ENCODE measurements around the gene SYNE1.

SYNE1 gene

GRCh38 chr6:152123076-152123475, 514.1 kb downstream of the SYNE1 start:
- no peak for DNase-seq

GRCh38 chr6:152122434-152122833, 514.7 kb downstream of the SYNE1 start:
- no peak for DNase-seq

DNA sequence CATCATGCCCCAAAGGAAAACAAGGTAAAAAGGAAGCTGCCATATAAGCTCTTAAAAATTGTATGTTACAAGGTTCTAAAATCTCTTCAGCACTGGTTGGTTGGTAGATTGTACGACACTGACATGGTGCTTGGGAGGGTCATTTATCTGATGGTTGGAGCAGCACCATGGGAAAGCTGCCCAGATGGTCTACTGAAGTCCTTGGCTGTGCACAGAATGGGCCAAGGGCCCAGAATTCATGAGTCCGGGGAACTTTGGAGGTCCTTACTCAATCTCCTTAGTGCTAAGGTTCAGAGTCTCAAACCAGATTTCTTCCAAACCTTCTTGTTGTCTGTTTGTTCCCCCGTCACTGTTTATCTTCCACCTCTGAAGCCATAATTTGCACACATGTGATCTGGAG, 515.3 kb downstream of the SYNE1 start:
- DNase-seq: no peak

- DNase-seq: no peak
Measured at GRCh38 chr6:152119831-152120230, 517.3 kb downstream of the SYNE1 start.

GRCh38 chr6:152118678-152119077, 518.5 kb downstream of the SYNE1 start:
- no peak for DNase-seq

DNA sequence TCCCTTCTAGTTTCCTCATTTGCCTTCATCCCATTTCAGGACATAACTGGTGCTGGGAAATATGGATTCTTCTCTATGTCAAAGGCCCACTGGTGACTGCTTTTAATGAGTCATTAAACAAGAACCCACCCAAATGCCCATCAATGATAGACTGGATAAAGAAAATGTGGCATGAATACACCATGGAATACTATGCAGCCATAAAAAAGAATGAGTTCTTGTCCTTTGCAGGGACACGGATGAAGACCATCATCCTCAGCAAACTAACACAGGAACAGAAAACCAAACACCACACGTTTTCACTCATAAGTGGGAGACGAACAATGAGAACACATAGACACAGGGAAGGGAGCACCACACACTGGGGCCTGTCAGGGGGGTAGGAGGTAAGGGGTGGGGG, 518.9 kb downstream of the SYNE1 start:
- DNase-seq: no peak

DNA sequence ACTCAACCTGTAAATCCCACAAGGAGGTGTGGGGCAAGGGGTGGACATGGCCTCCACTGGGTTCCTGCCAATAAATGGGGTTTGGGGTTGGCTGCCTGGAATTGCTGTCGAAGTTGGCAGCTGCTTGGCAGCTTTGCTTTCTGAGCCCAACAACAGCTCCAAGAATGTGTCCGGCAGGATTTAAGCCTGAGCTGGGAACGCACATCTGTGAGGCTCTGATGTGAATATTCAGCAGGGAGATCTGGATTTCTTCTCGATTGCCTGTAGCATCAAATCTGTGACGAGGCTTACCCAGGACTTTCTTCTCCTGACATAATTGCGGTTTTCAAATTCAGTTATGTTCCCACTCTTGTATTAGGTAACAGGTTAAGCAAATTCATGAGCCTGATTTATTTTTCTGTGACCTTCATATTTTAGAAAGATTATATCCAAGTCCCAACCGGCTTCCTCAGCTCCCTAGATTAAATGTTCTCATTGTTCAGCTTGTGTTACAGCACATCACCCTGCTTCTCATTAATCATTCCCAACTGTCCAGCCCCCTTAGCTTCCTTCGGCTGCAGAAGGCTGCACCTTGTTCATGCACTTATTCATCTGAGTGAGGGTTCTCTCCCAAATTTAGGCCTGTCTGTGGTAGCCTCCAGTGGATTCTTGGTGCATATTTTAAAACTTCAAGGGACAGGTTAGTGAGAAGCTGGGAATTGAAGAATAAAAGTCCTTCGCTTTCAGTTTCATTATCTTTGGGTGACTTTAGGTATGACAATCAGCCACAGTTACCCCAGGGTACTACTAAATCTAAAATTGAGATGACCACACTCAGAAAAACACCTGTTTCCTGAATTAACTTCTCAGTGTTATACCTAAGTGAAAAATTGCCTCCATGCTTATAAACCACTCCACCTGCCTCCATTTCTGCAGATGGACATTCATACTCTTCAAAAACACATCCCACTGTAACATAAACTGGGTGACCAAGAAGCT, 519.7 kb downstream of the SYNE1 start:
- DNase-seq: no peak

DNA sequence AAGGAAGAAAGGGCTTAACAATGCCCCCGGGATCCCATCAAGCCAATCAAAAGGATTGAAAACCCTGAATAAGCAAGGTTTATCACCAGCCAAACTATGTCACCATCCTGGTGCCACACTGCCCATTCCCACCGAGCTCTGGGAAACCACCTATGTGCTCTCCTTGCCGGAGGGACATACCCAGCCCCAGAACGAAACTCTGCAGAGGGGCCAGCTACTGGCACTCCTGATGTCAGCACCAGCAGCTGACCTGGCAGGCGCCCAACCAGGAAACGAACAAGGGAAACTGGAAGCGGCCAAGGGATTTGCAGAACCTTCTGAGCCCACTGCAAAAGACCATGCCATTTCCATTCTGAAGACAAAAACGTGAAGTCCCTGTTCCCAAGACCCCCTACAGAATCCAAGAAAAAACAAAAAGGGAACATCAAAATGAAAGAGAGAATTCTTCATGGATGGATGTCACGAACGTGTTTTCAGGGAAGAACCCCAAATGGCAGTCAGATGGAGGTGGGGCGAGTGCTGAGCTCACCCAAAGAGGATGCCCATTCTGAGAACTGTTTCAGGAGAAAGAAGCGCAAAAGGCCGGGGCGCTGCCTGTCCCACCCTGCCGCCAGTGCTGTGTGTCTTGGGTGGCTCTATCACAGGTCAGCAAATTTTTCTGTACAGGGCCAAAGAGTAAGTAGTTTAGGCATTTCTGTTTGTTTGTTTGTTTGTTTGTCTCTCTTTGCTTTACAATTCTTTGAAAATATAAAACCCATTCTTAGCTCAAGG, 524.5 kb downstream of the SYNE1 start:
- DNase-seq: no peak

- no peak for DNase-seq
Measured at GRCh38 chr6:152110886-152111820, 526.0 kb downstream of the SYNE1 start.

DNA sequence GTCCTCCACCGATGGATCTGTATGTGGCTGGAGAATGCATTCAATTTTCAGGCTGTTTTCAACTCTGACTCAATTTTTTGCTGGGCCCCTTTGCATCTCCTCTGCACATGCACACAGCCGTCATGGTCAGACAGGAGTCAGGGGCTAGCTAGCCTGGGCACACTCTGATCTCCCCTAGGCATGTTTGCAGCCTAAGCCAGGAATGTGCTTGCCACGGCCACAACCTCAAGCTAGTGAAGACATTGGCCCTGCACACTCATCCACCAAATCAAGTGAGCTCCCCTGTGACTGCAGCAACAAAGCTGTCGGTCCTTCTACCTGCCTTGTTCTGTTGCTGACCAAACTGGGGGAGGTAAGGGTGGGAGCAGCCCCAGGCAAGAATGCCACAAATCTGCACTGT, 529.2 kb downstream of the SYNE1 start:
- no peak for DNase-seq

DNA sequence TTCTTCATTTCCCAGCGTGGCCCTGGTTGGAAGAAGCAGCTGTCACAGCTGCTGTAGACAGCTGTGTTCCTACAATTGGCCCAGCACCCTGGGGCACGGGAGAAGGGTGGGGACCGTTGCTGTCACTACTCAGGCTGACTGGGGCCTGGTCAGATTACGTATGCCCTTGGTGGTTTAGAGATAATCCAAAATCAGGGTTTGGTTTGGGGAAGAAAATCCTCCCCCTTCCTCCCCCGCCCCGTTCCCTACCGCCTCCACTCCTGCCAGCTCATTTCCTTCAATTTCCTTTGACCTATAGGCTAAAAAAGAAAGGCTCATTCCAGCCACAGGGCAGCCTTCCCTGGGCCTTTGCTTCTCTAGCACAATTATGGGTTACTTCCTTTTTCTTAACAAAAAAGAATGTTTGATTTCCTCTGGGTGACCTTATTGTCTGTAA, 537.0 kb downstream of the SYNE1 start:
- DNase-seq: no peak

- DNase-seq: no peak
Measured at GRCh38 chr6:152099446-152100182, 537.5 kb downstream of the SYNE1 start.

DNA sequence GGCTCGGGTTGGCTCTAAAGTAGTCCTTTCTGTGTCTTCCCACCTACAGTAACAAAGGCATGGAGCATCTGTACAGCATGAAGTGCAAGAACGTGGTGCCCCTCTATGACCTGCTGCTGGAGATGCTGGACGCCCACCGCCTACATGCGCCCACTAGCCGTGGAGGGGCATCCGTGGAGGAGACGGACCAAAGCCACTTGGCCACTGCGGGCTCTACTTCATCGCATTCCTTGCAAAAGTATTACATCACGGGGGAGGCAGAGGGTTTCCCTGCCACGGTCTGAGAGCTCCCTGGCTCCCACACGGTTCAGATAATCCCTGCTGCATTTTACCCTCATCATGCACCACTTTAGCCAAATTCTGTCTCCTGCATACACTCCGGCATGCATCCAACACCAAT, 538.5 kb downstream of the SYNE1 start:
- no peak for DNase-seq

GRCh38 chr6:152096863-152097496, 540.2 kb downstream of the SYNE1 start:
- DNase-seq: no peak

DNA sequence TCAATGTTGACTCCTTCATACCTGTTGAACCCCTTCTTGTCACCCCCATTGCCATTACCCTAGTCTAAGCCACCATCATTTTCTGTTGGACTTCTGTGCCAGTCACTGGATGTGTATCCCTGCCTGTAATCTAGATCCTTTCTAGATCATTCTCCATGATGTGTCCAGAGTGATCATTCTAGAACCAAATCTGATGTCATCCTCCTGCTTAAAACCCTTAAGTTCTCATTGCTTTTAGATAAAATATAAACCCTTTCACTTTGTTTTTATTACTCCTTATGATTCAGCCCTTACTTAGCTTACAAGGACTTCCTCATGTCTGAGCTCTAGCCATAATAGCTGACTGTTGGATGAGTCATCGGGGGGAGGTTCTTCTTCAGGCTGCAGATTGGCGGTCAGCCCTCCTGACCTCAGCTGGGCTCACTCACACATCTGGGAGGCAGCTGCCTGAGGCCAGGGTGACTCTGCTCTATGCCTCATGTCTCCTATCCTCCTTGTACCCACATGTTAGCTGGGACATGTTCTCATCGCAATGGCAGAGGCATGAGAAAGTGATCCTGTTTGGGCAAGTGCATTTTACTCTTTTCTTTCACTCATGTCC, 542.1 kb downstream of the SYNE1 start:
- DNase-seq: no peak

DNA sequence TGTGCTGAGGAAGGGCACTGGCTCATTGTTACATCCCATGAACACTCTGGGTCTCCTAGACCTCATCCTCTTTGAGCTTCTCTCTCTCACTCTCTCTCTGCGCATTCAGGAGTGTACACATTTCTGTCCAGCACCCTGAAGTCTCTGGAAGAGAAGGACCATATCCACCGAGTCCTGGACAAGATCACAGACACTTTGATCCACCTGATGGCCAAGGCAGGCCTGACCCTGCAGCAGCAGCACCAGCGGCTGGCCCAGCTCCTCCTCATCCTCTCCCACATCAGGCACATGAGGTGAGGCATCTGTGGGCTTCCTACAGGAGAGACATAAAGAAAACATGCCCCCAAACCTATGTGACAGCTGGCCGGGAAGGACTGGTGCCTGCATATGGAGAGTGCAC, 542.9 kb downstream of the SYNE1 start:
- DNase-seq: no peak

DNA sequence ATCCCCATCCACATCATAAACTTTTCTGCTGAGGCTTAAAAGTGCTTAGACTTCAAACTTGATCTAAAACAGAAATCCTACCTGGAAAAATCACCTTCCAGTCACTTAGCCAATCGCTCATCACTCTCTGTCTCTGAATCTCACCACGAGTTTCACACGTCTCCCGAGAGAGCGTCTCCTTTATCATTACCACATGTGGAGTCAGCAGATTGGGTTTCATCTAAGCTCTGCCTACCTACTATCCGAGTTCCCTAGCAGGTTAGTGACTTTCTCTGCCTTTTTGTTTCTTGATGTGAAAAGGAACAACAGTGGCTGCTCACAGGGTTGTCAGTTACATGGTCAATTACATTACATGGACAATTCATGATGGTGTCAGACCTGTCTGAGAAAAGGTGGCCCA, 543.5 kb downstream of the SYNE1 start:
- DNase-seq: no peak

GRCh38 chr6:152091851-152092341, 545.3 kb downstream of the SYNE1 start:
- DNase-seq: no peak

- DNase-seq: no peak
Measured at GRCh38 chr6:152091201-152091600, 546.0 kb downstream of the SYNE1 start.

DNA sequence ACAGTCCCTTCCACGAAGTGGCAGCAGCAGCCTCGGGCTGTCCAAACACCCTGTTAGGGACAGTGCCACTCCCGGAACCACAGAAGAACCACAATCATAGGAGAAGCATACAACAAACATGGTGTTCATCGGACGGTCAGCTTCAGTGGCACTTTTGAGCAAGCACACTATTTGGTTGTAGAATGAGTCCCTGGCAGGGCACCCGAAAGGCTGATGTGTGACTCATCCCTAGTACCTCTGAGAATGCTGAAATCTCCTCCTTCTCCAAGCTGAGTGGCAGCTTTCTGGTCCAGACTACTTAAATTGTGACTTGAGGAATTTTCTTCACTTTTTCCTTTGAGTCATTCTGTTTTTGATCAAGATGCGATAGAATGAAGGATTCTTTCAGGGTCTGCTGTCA, 547.2 kb downstream of the SYNE1 start:
- DNase-seq: no peak

- DNase-seq: no peak
Measured at GRCh38 chr6:152087701-152088100, 549.5 kb downstream of the SYNE1 start.

Measured in retina (tissue), 1 donor.